ENCODE results near the gene COL25A1. TPM values are rescaled to one million over a fixed set of nuclear protein-coding genes. Genes with fewer than 3 reads are reported as not detected.

The COL25A1 gene
- total RNA-seq, 1 experiment from 2014 or later = 8.8 TPM

DNA sequence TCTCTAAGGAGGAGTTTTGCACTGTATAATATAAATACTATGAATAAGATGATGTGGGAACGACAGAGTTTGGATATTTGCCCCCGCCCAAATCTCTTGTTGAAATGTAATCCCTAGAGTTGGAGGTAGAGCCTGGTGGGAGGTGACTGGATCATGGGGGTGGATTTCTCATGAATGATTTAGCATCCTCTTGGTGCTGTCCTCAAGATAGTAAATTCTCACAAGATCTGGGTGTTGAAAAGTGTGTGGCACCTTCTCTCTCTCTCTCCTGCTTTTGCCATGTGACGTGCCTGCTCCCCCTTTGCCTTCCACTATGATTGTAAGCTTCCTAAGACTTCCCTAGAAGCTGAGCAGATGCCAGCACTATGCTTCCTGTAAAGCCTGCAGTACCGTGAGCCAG, 298.0 kb downstream of the COL25A1 start:
- no peaks in the 10 kb centered on the region for H3K4me1 ChIP-seq (ENCODE audit: insufficient read depth, low read length, poor library complexity, severe bottlenecking)
- intact Hi-C loops (cut with micrococcal nuclease; ENCODE audit: unreplicated experiment) = no loop called here
- H3K9me3 ChIP-seq (ENCODE audit: low read depth, low read length, poor library complexity, severe bottlenecking) = no peaks in the 10 kb centered on the region
- H3K27ac ChIP-seq (ENCODE audit: low read depth, low read length, poor library complexity, severe bottlenecking) = no peak overlapping the region
- no peak overlapping the region for H3K4me3 ChIP-seq (ENCODE audit: low read depth, low read length, poor library complexity, severe bottlenecking)
- POLR2A ChIA-PET (ENCODE audit: low non-redundant PET) = no interaction called here
- no peak for TF ChIP-seq EZH2 (IDR thresholded peaks at IDR 0.05; ENCODE audit: borderline replicate concordance, low read depth, low read length, poor library complexity, severe bottlenecking)
- TF ChIP-seq, protein P1, sequence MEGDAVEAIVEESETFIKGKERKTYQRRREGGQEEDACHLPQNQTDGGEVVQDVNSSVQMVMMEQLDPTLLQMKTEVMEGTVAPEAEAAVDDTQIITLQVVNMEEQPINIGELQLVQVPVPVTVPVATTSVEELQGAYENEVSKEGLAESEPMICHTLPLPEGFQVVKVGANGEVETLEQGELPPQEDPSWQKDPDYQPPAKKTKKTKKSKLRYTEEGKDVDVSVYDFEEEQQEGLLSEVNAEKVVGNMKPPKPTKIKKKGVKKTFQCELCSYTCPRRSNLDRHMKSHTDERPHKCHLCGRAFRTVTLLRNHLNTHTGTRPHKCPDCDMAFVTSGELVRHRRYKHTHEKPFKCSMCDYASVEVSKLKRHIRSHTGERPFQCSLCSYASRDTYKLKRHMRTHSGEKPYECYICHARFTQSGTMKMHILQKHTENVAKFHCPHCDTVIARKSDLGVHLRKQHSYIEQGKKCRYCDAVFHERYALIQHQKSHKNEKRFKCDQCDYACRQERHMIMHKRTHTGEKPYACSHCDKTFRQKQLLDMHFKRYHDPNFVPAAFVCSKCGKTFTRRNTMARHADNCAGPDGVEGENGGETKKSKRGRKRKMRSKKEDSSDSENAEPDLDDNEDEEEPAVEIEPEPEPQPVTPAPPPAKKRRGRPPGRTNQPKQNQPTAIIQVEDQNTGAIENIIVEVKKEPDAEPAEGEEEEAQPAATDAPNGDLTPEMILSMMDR (conservative IDR thresholded peaks at IDR 0.05; ENCODE audit: low read depth, low read length) = no peak
- no peak for DNase-seq (ENCODE audit: low spot score)
- H3K36me3 ChIP-seq (ENCODE audit: insufficient read depth, low read length, poor library complexity, severe bottlenecking) = no peaks in the 10 kb centered on the region
- no peaks in the 10 kb centered on the region for H3K27me3 ChIP-seq (replicated peaks; ENCODE audit: insufficient read depth, low read depth, low read length, poor library complexity)
- CTCF ChIA-PET = no interaction called here
- no TSS peak for BruUV-seq (replicated peaks)

DNA sequence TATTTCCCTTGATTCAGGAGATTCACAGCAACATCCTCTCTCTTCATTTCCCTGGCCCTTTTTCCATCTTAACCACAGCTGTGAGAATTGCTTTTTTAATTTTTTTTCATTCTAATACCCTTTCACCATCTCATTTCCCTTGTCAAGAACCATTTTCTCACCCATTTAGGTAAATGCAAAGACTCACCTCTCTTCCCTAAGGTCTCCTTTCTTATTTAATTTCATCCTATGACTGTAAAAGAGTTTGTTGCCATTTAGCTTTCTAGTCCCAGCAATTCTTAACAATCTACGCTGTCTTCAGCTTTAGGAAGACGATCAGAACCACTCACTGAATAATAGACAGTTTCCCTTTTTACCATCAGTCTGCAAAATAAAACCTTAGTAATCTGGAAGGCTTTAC, 298.5 kb downstream of the COL25A1 start:
- ChIA-PET POLR2A (ENCODE audit: low non-redundant PET) (no interaction called here), CTCF (no interaction called here)
- Histone ChIP-seq H3K4me1 (ENCODE audit: insufficient read depth, low read length, poor library complexity, severe bottlenecking) (no peaks in the 10 kb centered on the region), H3K36me3 (ENCODE audit: insufficient read depth, low read length, poor library complexity, severe bottlenecking) (no peaks in the 10 kb centered on the region), H3K4me3 (ENCODE audit: low read depth, low read length, poor library complexity, severe bottlenecking) (no peak overlapping the region), H3K27ac (ENCODE audit: low read depth, low read length, poor library complexity, severe bottlenecking) (no peak overlapping the region), H3K9me3 (ENCODE audit: low read depth, low read length, poor library complexity, severe bottlenecking) (no peaks in the 10 kb centered on the region), H3K27me3 (replicated peaks; ENCODE audit: insufficient read depth, low read depth, low read length, poor library complexity) (no peaks in the 10 kb centered on the region)
- intact Hi-C loops (cut with micrococcal nuclease; ENCODE audit: unreplicated experiment) = no loop called here
- DNase-seq (ENCODE audit: low spot score) = no peak
- no peak for TF ChIP-seq EZH2 (IDR thresholded peaks at IDR 0.05; ENCODE audit: borderline replicate concordance, low read depth, low read length, poor library complexity, severe bottlenecking)
- no TSS peak for BruUV-seq (replicated peaks)

DNA sequence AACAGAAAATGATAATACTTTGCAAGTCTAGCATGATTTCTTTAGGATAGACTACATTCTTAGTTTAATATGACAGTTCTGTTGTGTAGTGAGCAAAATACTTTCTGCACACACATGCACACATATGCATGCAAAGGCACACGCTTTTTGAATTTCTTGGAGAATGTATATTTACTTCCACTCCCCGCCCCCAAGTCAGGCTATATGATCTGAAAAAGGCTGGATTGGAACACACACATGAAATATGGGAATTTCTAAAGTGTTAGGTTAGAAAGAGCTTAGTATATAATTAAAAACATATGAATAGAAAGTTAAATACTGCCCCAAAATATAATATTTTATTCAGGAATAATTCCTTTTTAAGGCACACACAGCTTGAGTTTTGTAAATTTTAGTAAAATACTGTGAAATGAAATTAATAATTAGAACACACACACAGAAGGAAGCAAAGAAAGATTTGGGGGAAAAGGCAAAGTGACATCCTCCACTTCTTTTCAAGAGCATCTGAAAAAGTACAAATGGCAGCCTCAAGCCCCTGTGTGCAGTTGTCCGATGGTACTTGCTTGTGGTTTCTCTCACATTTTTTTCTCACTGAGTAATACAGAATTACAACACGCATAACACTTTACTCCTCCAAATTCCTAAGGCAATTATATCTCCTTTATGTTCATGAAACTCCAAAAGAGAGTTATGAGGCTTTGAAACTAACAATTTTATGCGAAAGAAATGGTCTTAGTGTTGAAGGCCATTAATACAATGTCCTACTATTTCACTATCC, 310.7 kb downstream of the COL25A1 start:
- no peak for TF ChIP-seq EZH2 (IDR thresholded peaks at IDR 0.05; ENCODE audit: borderline replicate concordance, low read depth, low read length, poor library complexity, severe bottlenecking)
- TF ChIP-seq, protein P1 (conservative IDR thresholded peaks at IDR 0.05; ENCODE audit: low read depth, low read length) = no peak
- DNase-seq (ENCODE audit: low spot score) = peak; percentile 32
- intact Hi-C loops (cut with micrococcal nuclease; ENCODE audit: unreplicated experiment) = no loop called here
- BruUV-seq (replicated peaks) = no TSS peak
- Histone ChIP-seq H3K4me3 (ENCODE audit: low read depth, low read length, poor library complexity, severe bottlenecking) (no peak overlapping the region), H3K27me3 (replicated peaks; ENCODE audit: insufficient read depth, low read depth, low read length, poor library complexity) (no peaks in the 10 kb centered on the region), H3K27ac (ENCODE audit: low read depth, low read length, poor library complexity, severe bottlenecking) (no peak overlapping the region), H3K9me3 (ENCODE audit: low read depth, low read length, poor library complexity, severe bottlenecking) (no peaks in the 10 kb centered on the region), H3K36me3 (ENCODE audit: insufficient read depth, low read length, poor library complexity, severe bottlenecking) (no peaks in the 10 kb centered on the region), H3K4me1 (ENCODE audit: insufficient read depth, low read length, poor library complexity, severe bottlenecking) (no peaks in the 10 kb centered on the region)
- ChIA-PET POLR2A (ENCODE audit: low non-redundant PET) (interaction anchor here (0.7 kb wide), 1 partner anchor 286 kb away, joined by 6 read pairs; no protein-coding TSS in a partner anchor), CTCF (no interaction called here)
